Raji (cell line): ENCODE measurements around the gene KSR1.

Experiments
- POLR2A ChIP-seq: IDR thresholded peaks from 2 replicates; pipeline ENCODE4 v1.6.1; 2011; ENCODE audit warnings: low read depth, low read length, control low read depth; ENCODE audit not compliant: insufficient read depth

Gene KSR1

DNA sequence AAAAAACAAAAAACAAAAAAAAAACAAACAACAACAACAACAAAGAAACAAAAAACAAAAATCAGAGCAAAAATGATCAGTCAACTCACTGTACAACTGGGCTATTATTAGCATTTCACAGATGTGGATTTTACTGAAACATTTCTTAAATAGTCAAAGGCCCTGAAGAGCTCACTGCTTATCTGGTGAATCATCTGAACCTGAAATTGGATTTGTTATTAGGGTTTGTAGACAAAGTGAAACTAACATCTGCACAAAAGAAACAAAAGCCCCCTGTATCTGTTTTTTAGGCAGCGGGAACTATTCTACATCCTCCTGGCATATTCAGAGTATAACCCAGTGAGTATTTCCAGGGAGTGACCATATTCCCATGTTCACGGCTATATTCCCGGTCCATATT lies 32.6 kb upstream of the KSR1 start:
- TF ChIP-seq POLR2A, result no peak

DNA sequence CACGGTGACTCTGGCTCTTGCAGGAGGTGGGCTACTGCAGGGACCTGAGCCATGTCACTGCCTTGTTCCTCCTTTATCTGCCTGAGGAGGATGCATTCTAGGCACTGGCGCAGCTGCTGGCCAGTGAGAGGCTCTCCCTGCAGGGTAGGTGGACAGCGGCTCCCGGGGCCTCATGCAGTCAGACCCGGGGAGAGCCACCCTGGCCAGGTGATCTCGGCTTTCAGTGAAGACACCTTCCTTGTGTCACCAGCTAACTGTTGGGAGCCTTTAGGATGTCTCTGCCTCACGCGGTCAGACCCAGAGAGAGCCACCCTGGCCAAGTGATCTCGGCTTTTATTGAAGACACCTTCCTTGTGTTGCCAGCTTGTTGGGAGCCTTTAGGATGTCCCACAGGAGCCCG lies 31.7 kb upstream of the KSR1 start:
- no peak for TF ChIP-seq POLR2A

DNA sequence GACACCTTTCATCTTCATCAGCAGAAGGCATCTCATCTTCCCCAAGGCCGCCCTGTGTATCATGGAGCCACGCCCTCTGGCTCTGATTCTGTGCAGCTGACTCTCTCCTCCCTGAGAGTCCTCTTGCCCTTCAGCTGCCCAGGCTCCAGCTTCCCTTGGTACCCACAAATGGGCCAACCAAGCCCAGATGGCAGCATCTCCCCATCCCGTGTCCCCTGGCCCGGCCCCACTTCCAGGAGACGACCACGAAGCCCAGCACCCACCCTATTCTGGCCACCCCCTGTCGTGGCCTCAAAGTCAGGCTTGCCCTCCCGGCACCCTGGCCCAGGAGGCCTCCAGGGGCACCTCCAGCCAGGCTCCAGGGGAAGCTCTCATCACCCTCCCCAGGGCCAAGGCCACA lies 31.3 kb upstream of the KSR1 start:
- no peak for TF ChIP-seq POLR2A

DNA sequence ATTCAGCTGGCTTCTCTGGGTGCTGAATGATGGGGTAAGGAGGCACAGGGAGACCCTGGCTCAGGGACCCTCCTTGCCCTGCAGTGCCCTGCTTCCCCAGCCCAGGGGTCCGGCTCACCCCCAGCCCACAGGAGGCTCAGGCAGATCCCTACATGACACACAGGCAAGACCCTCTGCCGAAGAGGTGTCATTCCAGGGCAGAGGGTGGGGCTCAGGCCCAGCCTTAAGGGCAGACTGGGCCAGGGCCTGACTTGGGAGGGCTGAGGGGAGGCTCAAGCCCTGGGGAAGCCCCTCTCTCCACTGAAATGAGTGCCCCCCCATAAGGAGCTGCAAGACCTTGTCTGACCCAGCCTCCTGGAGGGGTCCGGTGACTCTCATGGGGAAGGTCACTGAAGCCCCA lies 30.3 kb upstream of the KSR1 start:
- TF ChIP-seq POLR2A, result no peak

DNA sequence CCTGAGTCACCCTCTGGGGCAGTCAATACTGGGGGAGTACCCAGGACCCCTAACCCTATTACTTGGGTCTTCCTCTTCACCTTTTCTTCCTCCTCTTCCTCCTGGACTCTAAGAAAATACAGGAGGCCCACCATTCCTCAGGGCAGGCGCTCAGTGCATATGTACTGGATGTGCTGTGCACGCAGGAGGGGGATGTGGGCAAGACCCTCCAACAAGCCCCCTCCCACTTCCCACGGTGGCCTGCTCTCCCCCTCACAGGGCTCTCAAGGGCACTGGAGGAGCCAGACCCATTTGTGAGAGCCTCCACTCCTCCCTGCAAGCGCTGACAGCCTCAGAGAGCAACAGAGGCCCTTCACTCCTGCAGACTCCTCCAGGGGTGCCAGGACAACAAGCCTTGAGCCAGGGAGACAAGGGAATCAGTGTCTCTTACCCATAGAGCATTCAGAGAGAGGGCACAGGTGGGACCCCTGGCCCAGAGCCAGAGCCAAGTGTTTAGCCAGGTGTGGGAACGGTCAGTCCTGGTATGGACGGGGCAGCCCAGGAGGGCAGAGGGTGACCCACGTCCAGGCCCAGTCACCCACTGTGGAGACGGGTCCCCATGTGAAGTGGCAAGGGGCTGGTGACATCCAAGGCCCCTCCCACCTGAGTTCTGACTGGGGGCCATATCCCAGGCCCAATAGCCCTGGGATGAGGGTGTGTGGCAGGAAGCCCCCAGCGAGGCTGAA lies 27.3 kb upstream of the KSR1 start:
- TF ChIP-seq POLR2A, result no peak

DNA sequence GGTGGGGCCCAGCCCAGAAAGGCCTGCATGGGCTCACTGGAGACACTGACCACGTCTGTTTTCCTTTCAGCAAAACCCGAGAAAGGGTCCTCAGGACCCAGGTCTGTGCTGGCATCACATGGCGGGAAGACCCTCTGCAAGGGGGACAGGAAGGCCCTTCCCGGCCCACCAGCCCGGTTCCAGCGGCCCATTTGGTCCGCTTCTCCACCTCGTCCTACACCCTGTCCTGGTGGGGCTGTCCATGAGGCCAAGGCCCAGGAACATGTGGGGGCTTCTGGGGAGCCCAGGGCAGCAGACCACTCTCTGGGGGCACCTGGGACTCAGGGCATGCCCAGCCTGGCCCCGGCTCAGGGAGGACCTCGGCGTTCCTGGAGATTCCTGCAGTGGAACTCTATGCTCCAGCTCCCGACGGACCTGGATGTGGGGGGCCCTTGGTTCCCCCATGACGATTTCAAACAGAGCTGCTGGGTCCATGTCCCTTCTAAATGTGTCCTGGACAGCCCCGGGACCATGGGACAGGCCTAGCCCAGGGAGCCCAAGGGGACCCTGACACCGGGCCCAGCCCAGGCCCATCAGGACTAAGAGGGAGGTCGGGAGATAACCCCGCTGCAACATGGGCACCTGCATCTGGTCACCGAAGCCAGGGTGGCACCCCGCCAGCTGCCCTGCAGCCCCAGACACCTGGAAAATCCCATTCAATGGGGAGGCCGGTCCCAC lies 26.4 kb upstream of the KSR1 start:
- no peak for TF ChIP-seq POLR2A

DNA sequence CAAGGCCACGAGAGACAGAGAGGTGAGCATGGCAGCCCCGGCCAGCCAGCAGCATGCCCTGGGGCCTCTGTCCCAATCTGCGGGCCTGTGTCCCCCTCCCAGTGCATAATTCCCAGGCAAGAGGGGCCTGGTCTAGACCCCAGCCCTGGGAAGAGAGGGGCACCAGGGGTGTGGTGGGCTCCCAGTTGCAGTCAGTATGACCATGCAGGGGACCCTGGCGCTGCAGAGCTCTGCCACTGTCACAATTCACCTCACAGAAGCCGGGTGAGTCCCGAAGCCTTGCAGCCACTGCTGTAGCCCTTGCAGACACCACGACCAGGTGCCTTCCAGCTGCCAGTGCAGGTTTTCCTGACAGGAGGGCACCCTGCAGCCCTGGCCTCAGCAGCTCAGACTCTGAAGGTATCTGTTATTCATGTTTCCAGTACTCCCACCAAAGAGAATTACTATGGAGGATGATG lies 25.8 kb upstream of the KSR1 start:
- no peak for TF ChIP-seq POLR2A

DNA sequence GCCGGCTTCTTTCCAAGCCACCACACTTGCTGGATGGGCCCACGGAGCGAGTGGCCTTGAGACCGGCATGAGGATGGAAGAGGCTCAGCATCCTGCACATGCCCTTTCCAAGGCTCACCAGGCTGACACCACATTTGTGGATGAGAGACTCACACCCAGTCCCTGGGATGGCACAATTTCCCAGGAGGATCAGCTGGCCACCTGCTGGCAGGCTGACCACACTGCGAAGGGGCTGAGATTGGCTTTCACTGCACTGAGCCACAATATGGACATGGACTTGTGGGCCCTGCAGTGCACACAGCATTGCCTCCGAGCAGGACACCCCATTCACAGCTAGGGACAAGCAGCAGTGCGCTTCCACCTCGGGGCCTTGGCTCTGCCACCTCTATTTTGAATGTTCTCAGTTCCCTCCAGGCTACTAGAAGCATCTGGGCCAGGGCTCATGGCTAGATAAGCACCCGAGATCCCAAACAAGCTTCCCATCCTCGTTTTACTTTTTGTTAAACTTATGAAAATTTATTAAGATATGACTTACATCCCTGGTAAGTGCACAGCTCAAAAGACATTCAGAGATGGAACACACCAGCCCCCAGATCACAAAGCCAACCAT lies 25.3 kb upstream of the KSR1 start:
- no peak for TF ChIP-seq POLR2A

DNA sequence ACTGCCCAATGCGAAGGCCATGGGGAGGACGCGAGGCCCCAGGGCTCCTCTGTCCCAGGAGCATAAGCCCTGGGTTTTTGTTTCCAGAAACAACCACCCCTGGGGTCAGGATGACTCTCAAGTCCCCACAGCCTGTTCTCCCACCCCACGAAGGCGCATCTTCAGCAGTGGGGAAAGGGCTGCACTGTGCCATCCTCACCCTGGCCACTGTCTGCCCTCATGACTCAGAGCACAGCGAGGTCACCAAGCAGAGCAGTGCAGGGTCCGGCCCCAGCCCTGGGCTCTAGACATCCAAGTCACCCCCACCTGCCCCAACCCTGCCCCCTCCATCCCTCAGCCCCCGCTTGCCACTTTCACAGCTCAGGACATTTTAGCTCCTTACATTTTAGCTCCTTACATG lies 22.7 kb upstream of the KSR1 start:
- TF ChIP-seq POLR2A, result no peak

DNA sequence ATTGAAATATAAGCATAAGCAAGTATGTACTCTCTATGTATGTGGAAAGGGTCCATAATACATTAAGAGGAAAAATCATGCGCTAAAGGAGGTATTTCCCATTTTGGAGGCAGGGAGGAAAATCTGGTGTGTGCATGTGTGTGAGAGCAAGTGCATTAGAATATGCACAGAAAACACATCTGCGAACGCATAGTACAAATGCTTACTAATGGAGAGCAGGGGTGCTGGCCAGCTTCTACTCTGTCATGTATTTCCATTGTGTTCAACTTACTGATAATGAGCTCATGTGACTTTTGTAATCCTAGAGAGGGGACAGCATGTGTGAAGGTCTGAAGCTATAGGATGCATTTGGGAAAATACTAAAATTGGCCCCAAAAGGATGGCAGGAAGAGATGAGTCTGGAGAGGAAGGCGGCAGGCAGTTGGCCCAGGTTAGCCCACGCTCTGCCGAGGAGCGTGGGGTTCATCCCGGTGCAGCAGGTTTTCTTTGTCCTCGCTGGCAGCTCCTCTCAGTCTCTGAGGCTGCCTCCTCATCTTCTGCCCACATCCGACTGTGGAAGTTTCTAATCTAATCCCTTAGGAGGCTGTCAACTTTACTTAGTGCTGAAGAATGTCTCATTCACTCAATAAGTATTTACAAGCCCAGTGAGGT lies 17.8 kb upstream of the KSR1 start:
- TF ChIP-seq POLR2A, result no peak

DNA sequence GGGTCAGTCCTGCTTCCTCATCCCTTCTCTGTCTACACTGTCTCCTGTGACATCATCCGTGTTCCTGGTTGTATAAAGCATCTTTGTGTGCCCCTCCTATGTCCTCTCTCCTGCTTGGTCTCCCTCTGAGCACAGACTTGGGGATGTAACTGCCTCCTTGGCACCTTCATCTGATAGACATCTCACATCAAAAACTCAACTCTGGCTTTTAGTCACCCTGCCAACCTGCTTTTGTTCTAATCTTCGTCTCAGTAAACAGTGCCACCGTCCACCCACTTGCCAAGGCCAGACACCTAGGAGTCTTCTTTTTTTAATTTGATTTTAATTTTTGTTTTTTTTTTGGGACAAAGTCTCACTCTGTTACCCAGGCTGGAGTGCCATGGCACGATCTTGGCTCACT lies 16.9 kb upstream of the KSR1 start:
- TF ChIP-seq POLR2A, result no peak

DNA sequence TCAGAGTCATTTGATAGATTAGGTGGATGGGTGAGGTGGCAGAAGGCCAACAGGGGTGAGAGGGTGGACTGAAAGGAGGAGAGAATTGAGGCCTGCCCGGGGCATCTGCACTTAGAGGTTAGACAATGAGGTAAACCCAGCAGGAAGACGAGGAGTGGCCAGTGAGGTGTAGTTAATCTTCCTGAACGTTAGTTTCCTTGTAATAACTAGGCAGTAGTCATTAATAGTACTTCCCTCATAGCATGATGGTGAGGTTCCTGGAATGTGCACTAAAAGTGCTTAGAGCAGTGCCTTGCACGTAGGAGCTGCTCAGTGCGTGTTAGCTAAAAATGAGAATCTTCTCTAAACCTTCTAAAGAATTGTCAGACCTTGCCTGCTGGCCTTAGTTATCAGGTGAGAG lies 13.5 kb upstream of the KSR1 start:
- TF ChIP-seq POLR2A, result no peak

DNA sequence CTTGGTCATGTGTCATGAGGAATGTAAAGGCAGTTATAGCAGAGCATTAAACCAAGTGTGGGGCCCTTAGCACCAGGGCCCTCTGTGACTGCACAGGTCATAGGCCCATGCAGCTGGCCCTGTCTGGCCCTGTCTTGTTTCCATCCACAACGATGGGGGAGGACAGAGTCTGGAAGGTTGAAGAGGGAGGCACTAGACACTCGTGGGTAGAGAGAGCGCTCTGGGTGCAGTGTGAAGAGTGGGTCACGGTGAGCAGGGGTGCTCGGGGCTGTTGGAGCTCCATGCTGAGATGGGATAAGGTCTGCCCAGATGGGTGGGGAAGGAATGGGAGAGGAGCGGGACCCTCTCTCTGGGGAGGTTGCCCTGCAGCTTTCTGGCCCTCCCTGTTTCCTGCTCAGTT lies 12.8 kb upstream of the KSR1 start:
- TF ChIP-seq POLR2A, result no peak

DNA sequence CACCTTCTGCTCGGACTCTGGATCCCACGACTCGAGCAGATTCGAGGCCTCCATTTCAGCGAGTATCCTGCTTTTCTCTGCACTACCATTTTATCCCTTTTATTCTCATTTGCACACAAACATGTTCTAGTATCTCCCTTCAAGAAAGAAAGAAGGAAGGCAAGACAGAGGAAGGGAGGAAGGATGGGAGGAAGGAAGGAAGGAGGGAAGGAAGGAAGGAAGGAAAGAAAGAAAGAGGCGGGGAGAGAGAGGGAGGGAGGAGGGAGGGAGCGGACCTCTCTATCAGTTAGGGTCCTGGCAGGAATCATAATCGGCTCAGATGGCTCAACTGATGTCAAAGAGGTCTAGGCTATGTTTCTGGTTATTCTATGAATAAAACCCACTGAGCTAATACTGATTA lies 10.3 kb upstream of the KSR1 start:
- TF ChIP-seq POLR2A, result no peak

DNA sequence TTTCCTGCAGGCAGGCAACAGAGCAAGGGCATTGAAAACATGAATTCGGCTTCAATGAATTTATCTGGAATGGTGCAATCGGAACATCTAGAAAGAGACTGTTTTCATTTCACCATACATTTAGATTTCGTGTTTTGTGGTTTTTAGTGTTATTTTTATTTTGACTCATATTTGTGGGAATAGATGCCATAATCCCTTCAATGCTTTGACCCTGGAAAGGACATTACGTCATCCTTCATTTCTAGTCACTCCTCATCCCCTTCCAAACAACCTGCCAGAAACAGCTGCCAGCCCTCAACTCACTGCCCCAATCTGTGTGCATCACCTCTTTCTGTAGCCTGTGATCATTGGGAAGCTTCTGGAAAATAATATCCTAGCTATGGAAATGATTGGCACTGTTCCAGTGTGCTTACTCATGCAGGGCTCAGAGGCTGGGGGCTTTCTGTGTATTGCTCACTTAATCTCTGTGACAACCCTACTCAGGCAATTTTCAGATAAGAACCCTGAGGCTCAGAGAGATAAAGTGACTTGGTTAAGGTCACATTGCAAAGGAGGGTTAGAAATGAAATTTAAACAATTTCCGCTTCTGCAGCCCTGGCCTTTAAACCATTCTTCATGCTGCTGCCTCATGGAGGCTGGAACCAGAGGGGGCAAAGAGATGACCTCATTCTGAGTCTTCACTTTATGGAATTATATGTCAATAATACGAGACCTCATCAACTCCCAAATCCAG lies 9.5 kb upstream of the KSR1 start:
- no peak for TF ChIP-seq POLR2A

DNA sequence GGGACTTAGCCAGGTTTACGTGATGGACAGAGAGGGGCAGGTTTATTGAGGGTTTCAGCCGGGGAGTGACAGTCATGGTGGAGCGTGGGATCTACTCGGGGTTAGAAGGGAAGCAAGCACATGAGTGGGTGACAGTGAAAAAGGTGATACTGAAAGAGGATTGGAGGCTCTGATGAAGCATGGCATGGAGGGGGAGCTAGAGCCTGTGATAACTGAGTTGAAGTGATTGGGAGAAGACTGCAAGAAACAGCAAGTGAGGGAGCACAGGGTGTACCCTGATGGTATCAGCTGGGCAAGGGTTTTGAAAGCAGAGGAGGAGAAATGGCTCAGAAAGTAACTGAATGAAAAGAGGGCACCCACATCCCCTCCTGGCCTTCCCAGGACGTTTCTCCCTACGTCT lies 6.7 kb upstream of the KSR1 start:
- no peak for TF ChIP-seq POLR2A

DNA sequence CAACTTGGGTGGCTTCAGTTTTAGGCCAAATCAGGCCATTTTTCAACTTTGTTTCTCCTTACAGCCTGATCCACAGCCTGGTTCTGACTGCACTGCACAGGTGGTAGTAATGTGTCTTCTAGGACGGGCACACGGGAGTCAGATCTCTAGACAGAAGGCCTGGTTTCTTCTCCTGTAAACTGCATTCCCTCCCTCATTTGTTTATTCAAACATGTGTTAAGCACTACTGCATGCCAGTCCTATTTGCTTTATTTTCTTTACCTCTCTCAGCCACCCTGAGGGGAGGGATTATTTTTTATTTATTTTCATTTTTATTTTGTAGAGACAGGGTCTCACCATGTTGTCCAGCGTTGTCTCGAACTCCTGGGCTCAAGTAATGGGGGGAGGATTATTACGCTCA lies 6.3 kb upstream of the KSR1 start:
- TF ChIP-seq POLR2A, result no peak
